WTC11 (cell line): Measurements from ENCODE around the gene EML4. TPM values are rescaled to one million over a fixed set of nuclear protein-coding genes. Genes with fewer than 3 reads are reported as not detected.

Source experiments
- ATAC-seq: fragments of 200-7000 bp; cut with Tn5 transposase; 2 replicates; pipeline ENCODE4 v1.10.0; 2021; ENCODE audit warnings: mild to moderate bottlenecking, moderate library complexity
- CTCF ChIA-PET: fragments of 300-600 bp; sonication (Branson Sonifier 250); formaldehyde crosslinking; loops from one replicate; lab custom pipeline; 2021; ENCODE audit warnings: antibody characterized with exemption; lab: Charles Lee
- POLR2A ChIA-PET: fragments of 350-600 bp; sonication (Branson Sonifier 250); formaldehyde crosslinking; loops from one replicate; lab custom pipeline; 2021; ENCODE audit warnings: antibody characterized with exemption; lab: Charles Lee
- DNase-seq: peaks from one replicate; pipeline ENCODE4 v3.0.0; 2021; ENCODE audit warnings: low spot score
- H3K27ac Mint-ChIP-seq: 2 replicates; pipeline ENCODE4 v1.8.0; 2021; ENCODE audit warnings: mixed read lengths
- H3K27me3 Mint-ChIP-seq: 2 replicates; pipeline ENCODE4 v1.8.0; 2021; ENCODE audit warnings: low read depth, mild to moderate bottlenecking, moderate library complexity, mixed read lengths
- H3K36me3 Mint-ChIP-seq: 2 replicates; pipeline ENCODE4 v1.8.0; 2021; ENCODE audit warnings: mixed read lengths
- H3K4me1 Mint-ChIP-seq: 2 replicates; pipeline ENCODE4 v1.8.0; 2022; ENCODE audit warnings: mixed read lengths
- H3K4me3 Mint-ChIP-seq: 2 replicates; pipeline ENCODE4 v1.8.0; 2021; ENCODE audit warnings: mild to moderate bottlenecking, moderate library complexity, mixed read lengths
- H3K9me3 Mint-ChIP-seq: 2 replicates; pipeline ENCODE4 v1.8.0; 2021; ENCODE audit warnings: mixed read lengths
- ARID4B ChIP-seq: sonication (generic); formaldehyde crosslinking; IDR thresholded peaks from 2 replicates; pipeline ENCODE4 v1.8.0; 2023; ENCODE audit warnings: missing genetic modification reagents, mild to moderate bottlenecking, borderline replicate concordance
- ATF1 ChIP-seq: sonication (generic); formaldehyde crosslinking; IDR thresholded peaks from 2 replicates; pipeline ENCODE4 v1.8.1; 2023; ENCODE audit warnings: mild to moderate bottlenecking, moderate library complexity, missing genetic modification reagents
- ATF3 ChIP-seq: sonication (generic); formaldehyde crosslinking; conservative IDR thresholded peaks from 2 replicates; pipeline ENCODE4 v1.8.1; 2022; ENCODE audit warnings: mild to moderate bottlenecking, missing genetic modification reagents
- ATF6 ChIP-seq: sonication (generic); formaldehyde crosslinking; IDR thresholded peaks from 2 replicates; pipeline ENCODE4 v1.8.1; 2023; ENCODE audit warnings: mild to moderate bottlenecking, missing genetic modification reagents
- CBFB ChIP-seq: sonication (generic); formaldehyde crosslinking; IDR thresholded peaks from 2 replicates; pipeline ENCODE4 v1.8.1; 2022; ENCODE audit warnings: mild to moderate bottlenecking, low read depth, missing genetic modification reagents
- CREB1 ChIP-seq: sonication (generic); formaldehyde crosslinking; IDR thresholded peaks from 2 replicates; pipeline ENCODE4 v1.8.0; 2023; ENCODE audit warnings: mild to moderate bottlenecking, missing genetic modification reagents
- CREM ChIP-seq: sonication (generic); formaldehyde crosslinking; IDR thresholded peaks from 2 replicates; pipeline ENCODE4 v1.8.1; 2022; ENCODE audit warnings: mild to moderate bottlenecking, missing genetic modification reagents, moderate library complexity
- E2F5 ChIP-seq: sonication (generic); formaldehyde crosslinking; IDR thresholded peaks from 2 replicates; pipeline ENCODE4 v1.8.1; 2022; ENCODE audit warnings: mild to moderate bottlenecking, moderate library complexity, missing genetic modification reagents
- JAZF1 ChIP-seq: fragments of 250-450 bp; sonication (Bioruptor Pico); IDR thresholded peaks from 2 replicates; pipeline ENCODE4 v1.9.0; 2021; ENCODE audit warnings: moderate library complexity, mild to moderate bottlenecking, inconsistent platforms
- NR1H2 ChIP-seq: sonication (generic); formaldehyde crosslinking; IDR thresholded peaks from 2 replicates; pipeline ENCODE4 v1.9.0; 2021; ENCODE audit warnings: mild to moderate bottlenecking, moderate library complexity, missing genetic modification reagents
- NR2C2 ChIP-seq: sonication (generic); formaldehyde crosslinking; IDR thresholded peaks from 2 replicates; pipeline ENCODE4 v1.8.0; 2022; ENCODE audit warnings: mild to moderate bottlenecking, missing genetic modification reagents
- PRRX2 ChIP-seq: fragments of 250-450 bp; sonication (Bioruptor Pico); IDR thresholded peaks from 2 replicates; pipeline ENCODE4 v1.8.0; 2021; ENCODE audit warnings: mild to moderate bottlenecking
- SMAD3 ChIP-seq: sonication (generic); formaldehyde crosslinking; IDR thresholded peaks from 2 replicates; pipeline ENCODE4 v1.8.0; 2022; ENCODE audit warnings: missing genetic modification reagents, mild to moderate bottlenecking, borderline replicate concordance
- SMAD4 ChIP-seq: sonication (generic); formaldehyde crosslinking; IDR thresholded peaks from 2 replicates; pipeline ENCODE4 v1.8.0; 2022; ENCODE audit warnings: mild to moderate bottlenecking, missing genetic modification reagents
- TP53 ChIP-seq: sonication (generic); formaldehyde crosslinking; IDR thresholded peaks from 2 replicates; pipeline ENCODE4 v1.8.1; 2023; ENCODE audit warnings: mild to moderate bottlenecking, missing genetic modification reagents
- ZSCAN18 ChIP-seq: fragments of 250-450 bp; sonication (Bioruptor Pico); IDR thresholded peaks from 2 replicates; pipeline ENCODE4 v2.1.2; 2022; ENCODE audit warnings: mild to moderate bottlenecking, moderate library complexity
- total RNA-seq: library from RNA; stranded (reverse); gene quantifications from 3 replicates; pipeline ENCODE4 v1.2.3, GENCODE V29; 2021
- TF ChIP-seq, protein P1 (sequence below): sonication (generic); formaldehyde crosslinking; conservative IDR thresholded peaks from 2 replicates; pipeline ENCODE4 v1.8.1; 2023; ENCODE audit warnings: mild to moderate bottlenecking, low read depth, missing genetic modification reagents, moderate library complexity
- TF ChIP-seq, protein P2 (sequence below): sonication (generic); formaldehyde crosslinking; IDR thresholded peaks from 2 replicates; pipeline ENCODE4 v1.8.0; 2023; ENCODE audit warnings: missing genetic modification reagents
- TF ChIP-seq, protein P3 (sequence below): fragments of 250-450 bp; sonication (Bioruptor Pico); conservative IDR thresholded peaks from 2 replicates; pipeline ENCODE4 v1.9.0; 2021; ENCODE audit warnings: mild to moderate bottlenecking

The EML4 gene
- total RNA-seq, 1 experiment from 2014 or later: 89.9 TPM

DNA sequence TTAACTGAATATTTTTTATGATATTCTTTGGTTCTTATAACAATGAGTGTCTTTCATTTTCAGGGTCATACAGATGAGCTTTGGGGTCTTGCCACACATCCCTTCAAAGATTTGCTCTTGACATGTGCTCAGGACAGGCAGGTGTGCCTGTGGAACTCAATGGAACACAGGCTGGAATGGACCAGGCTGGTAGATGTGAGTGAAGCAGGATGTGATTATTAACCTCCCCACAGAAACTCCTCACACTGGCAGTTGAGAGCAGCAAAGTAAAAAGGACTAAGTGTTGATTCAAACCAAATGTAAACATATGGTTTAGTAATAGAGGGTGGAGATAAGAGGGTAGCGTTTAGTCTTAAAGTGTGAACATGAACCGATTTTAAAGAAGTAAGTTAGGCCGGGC, 134.1 kb downstream of the EML4 start (continued):
- TF ChIP-seq ARID4B (CRISPR knock-in tag) (no peak), CREM (no peak), ZSCAN18 (CRISPR knock-in tag) (no peak), SMAD3 (CRISPR knock-in tag) (no peak), ATF1 (CRISPR knock-in tag) (no peak)
- TF ChIP-seq, protein P1, sequence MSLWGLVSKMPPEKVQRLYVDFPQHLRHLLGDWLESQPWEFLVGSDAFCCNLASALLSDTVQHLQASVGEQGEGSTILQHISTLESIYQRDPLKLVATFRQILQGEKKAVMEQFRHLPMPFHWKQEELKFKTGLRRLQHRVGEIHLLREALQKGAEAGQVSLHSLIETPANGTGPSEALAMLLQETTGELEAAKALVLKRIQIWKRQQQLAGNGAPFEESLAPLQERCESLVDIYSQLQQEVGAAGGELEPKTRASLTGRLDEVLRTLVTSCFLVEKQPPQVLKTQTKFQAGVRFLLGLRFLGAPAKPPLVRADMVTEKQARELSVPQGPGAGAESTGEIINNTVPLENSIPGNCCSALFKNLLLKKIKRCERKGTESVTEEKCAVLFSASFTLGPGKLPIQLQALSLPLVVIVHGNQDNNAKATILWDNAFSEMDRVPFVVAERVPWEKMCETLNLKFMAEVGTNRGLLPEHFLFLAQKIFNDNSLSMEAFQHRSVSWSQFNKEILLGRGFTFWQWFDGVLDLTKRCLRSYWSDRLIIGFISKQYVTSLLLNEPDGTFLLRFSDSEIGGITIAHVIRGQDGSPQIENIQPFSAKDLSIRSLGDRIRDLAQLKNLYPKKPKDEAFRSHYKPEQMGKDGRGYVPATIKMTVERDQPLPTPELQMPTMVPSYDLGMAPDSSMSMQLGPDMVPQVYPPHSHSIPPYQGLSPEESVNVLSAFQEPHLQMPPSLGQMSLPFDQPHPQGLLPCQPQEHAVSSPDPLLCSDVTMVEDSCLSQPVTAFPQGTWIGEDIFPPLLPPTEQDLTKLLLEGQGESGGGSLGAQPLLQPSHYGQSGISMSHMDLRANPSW (CRISPR knock-in tag): no peak

DNA sequence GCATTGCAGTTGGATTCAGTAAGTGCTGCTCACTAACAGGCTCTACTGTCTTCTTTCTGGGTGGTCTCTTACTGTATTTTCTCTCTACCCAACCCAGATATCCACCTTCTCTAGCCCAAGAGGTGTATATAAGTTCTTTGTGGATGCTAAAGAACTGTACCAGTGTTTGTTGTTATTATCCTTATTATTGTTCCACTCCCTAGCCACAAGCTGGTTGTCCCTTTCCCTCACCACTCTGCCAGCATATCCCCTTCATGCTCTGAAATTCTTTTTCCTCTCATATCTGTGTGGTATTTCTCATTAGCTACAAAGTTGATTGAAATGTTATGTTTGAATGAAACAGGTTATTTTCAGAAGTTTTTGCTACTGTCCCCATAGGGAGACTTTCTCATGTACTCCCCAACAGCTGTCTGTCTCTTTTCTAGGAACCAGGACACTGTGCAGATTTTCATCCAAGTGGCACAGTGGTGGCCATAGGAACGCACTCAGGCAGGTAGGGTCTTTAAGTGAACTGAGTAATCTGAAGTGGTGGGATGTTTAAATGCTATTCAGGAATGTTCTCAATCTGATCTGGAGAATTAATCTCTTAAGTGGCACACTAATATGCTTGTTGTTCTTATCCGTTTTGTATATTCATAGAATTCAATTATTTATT, 135.0 kb downstream of the EML4 start:
- Mint-ChIP-seq H3K36me3 (peaks cover 30% of the 10 kb centered on the region), H3K27ac (peak overlapping the region; percentile 13; the same call in 1 of the 2 replicates), H3K27me3 (no peaks in the 10 kb centered on the region), H3K4me3 (no peak overlapping the region), H3K4me1 (no peaks in the 10 kb centered on the region), H3K9me3 (no peaks in the 10 kb centered on the region)
- no peak for DNase-seq
- POLR2A ChIA-PET: no interaction called here
- CTCF ChIA-PET: no interaction called here
- no peak for ATAC-seq
- TF ChIP-seq JAZF1 (CRISPR knock-in tag) (no peak), E2F5 (CRISPR knock-in tag) (no peak), CBFB (no peak), CREB1 (CRISPR knock-in tag) (no peak), NR2C2 (no peak), NR1H2 (CRISPR knock-in tag) (no peak), SMAD4 (CRISPR knock-in tag) (no peak), ATF6 (CRISPR knock-in tag) (no peak), ATF3 (CRISPR knock-in tag) (no peak), PRRX2 (CRISPR knock-in tag) (no peak), TP53 (CRISPR knock-in tag) (no peak)
- TF ChIP-seq, protein P2, sequence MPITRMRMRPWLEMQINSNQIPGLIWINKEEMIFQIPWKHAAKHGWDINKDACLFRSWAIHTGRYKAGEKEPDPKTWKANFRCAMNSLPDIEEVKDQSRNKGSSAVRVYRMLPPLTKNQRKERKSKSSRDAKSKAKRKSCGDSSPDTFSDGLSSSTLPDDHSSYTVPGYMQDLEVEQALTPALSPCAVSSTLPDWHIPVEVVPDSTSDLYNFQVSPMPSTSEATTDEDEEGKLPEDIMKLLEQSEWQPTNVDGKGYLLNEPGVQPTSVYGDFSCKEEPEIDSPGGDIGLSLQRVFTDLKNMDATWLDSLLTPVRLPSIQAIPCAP: no peak
- TF ChIP-seq, protein P3, sequence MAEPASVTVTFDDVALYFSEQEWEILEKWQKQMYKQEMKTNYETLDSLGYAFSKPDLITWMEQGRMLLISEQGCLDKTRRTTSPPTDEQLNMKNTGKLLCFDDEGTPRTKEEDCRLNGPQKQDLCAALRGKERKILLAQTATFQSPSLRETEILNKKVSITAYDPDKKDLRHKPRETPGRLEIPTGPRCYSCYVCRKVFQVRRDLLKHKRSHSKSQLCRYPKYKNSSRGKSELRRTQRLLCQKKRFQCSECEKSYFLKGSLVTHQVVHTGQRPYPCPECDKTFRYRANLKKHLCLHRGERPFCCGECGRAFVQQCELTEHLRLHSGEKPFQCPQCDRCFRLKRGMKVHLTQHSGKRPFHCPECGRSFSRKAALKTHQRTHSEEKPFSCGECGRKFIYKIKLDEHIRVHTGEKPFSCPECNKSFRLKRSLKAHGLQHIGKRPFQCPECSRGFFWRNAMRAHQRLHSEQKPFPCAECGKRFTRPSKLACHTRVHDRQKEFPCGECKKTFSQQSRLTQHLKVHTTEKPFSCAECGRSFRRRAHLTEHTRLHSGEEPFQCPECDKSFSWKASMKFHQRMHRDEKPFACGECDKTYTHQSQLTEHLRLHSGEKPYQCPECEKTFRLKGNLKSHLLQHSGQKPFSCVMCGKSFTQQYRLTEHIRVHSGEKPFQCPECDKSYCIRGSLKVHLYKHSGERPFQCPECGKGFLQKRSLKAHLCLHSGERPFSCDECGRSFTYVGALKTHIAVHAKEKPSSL (CRISPR knock-in tag): no peak
